ENCODE measurements around the gene INTS1.

DNA sequence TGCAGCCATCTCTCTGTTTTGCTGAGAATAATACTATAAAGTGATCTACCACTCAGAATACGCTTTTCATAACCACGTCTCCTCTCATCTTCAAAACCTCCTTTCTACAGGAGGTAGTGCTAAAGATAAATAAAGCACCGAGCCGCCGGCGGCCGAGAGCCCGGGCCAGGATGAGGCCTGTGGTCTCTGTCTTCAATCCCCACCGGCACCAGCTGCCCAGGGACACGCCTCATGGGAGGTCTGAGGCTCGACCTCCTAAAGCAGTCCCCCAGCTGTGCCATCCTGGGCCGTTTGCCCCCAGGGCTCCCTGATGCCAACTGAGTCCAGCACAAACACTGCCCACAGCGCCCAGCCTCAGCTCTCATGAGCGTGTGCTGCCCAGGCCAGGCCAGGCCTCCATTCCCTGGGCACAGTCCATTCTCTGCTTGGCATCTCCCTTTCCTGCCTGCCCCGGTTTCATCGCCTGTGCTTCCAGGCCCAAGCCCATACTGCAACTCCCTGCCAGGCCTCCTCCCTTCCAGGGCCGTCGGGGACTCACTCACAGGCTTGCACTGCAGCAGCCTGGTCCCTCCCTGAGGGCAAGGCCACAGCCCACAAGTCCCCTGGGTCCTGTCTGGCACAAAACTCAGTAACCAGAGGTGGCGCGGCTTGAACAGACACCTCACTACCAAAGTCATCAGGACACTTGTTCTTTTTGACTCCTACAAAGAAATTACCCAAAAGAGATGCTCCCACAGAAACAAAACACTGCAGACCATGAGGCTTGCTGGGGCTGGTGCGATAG is 2.5 kb downstream of the INTS1 start:
- TF ChIP-seq, protein P1, sequence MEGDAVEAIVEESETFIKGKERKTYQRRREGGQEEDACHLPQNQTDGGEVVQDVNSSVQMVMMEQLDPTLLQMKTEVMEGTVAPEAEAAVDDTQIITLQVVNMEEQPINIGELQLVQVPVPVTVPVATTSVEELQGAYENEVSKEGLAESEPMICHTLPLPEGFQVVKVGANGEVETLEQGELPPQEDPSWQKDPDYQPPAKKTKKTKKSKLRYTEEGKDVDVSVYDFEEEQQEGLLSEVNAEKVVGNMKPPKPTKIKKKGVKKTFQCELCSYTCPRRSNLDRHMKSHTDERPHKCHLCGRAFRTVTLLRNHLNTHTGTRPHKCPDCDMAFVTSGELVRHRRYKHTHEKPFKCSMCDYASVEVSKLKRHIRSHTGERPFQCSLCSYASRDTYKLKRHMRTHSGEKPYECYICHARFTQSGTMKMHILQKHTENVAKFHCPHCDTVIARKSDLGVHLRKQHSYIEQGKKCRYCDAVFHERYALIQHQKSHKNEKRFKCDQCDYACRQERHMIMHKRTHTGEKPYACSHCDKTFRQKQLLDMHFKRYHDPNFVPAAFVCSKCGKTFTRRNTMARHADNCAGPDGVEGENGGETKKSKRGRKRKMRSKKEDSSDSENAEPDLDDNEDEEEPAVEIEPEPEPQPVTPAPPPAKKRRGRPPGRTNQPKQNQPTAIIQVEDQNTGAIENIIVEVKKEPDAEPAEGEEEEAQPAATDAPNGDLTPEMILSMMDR (IDR thresholded peaks at IDR 0.05; ENCODE audit: low read length), result no peak
- no peak for TF ChIP-seq EZH2 (optimal IDR thresholded peaks at IDR 0.05; ENCODE audit: low read depth, low read length)

Measured in MM.1S (cell line).